Measurements from ENCODE around the gene GAS7. TPM values are rescaled to one million over a fixed set of nuclear protein-coding genes. Genes with fewer than 3 reads are reported as not detected.

GAS7 gene
- total and polyA plus RNA-seq, 2 of the 13 experiments (the other 11 are each of a cell fraction or from before 2014, with no cell fraction given), result 1.0 to 5.2 TPM

GRCh38 chr17:10147040-10147439, 51.4 kb downstream of the GAS7 start (continued):
- TF ChIP-seq ZEB1 (IDR thresholded peaks at IDR 0.05; ENCODE audit: insufficient replicate concordance, low read depth) (no peak), ZNF143 (CRISPR knock-in tag; IDR thresholded peaks at IDR 0.05) (no peak)

GRCh38 chr17:10144982-10145381, 53.4 kb downstream of the GAS7 start:
- ATAC-seq (no peak), FAIRE-seq (no peak), DNase-seq (ENCODE audit: low spot score) (no peak)
- WGBS (ENCODE audit: low lambda C conversion rate), result 24% methylated on average over 7 of the region's 7 CpGs
- no peak overlapping the region for H3K4me3 ChIP-seq (replicated peaks in 1 of 3; ENCODE audit: insufficient read depth in 1 of 3, low read depth in 2 of 3, low read length in 3 of 3)
- H3K9ac ChIP-seq (ENCODE audit: insufficient read depth, low read depth, low read length), result no peak overlapping the region
- in situ Hi-C loops (cut with HindIII; ENCODE audit: extremely low pct_ligation_motif_present, low pct_unique_long_range_greater_than_20kb), result no loop called here
- no peaks in the 10 kb centered on the region for H3K79me2 ChIP-seq (ENCODE audit: insufficient read depth, low read length)
- TF ChIP-seq KLF16 (CRISPR knock-in tag; IDR thresholded peaks at IDR 0.05) (no peak), ZSCAN5A (CRISPR knock-in tag; IDR thresholded peaks at IDR 0.05; ENCODE audit: borderline replicate concordance) (no peak), ZNF136 (CRISPR knock-in tag; IDR thresholded peaks at IDR 0.05; ENCODE audit: low read depth) (no peak), U2AF1 (optimal IDR thresholded peaks at IDR 0.05; ENCODE audit: low read depth, low read length) (no peak), ZNF800 (CRISPR knock-in tag; IDR thresholded peaks at IDR 0.05) (no peak), POLR2A (IDR thresholded peaks at IDR 0.05; ENCODE audit: insufficient read depth in 1 of 2, low read depth in 2 of 2, low read length in 2 of 2) (no peak), ZNF484 (CRISPR knock-in tag; IDR thresholded peaks at IDR 0.05; ENCODE audit: borderline replicate concordance, low read depth) (no peak), NR2F1 (CRISPR knock-in tag; IDR thresholded peaks at IDR 0.05) (no peak), SIN3A (IDR thresholded peaks at IDR 0.05; ENCODE audit: borderline replicate concordance, low read depth, low read length) (no peak)
- H3K9me3 ChIP-seq (ENCODE audit: low read length), result no peaks in the 10 kb centered on the region
- H2AFZ ChIP-seq (ENCODE audit: low read length), result no peak overlapping the region
- no peaks in the 10 kb centered on the region for H3K36me3 ChIP-seq (replicated peaks in 1 of 2; ENCODE audit: control insufficient read depth in 1 of 2, insufficient read depth in 2 of 2, low read length in 2 of 2)
- ChIA-PET CTCF (ENCODE audit: low intra/inter-chr PET ratio, low total read pairs) (no interaction called here), POLR2A (no interaction called here)
- H4K20me1 ChIP-seq (ENCODE audit: insufficient read depth, low read length), result no peaks in the 10 kb centered on the region
- H3K27ac ChIP-seq (ENCODE audit: extremely low read length, insufficient read depth, low read length), result no peak overlapping the region
- H3K4me2 ChIP-seq (ENCODE audit: low read depth, low read length), result no peak overlapping the region
- H3K4me1 ChIP-seq (ENCODE audit: insufficient read depth, low read length), result no peaks in the 10 kb centered on the region
- intact Hi-C loops (cut with micrococcal nuclease; ENCODE audit: unreplicated experiment), result no loop called here
- no TSS peak for BruUV-seq (replicated peaks)
- peaks cover 2 to 13% of the 10 kb centered on the region in 2 experiments; a peak in 2 of 5 replicates for H3K27me3 ChIP-seq (ENCODE audit: control insufficient read depth in 1 of 2, insufficient read depth in 2 of 2, low read length in 2 of 2)
